Skin epidermis (tissue), 12 donors: ENCODE results near the gene SPHK2.
"Not testable (repeated sequence)": the region's sequence is repeated elsewhere in the genome, so short reads cannot be mapped to it uniquely, and the experiment has no call there.

Source experiments
- H3K27ac ChIP-seq, 21 experiments: fragments of 200-600 bp; sonication (generic) in 11 of 21; one replicate each; pipeline ENCODE4 v1.5.0; 2020; ENCODE audit warnings: mild to moderate bottlenecking in 3 of 21, inconsistent platforms in 2 of 21, moderate library complexity in 2 of 21
- H3K4me3 ChIP-seq, 7 experiments: fragments of 200-600 bp; sonication (generic) in 2 of 7; one replicate each; pipeline ENCODE4 v1.5.0; 2020; ENCODE audit warnings: inconsistent platforms in 2 of 7, mild to moderate bottlenecking in 2 of 7, moderate library complexity in 1 of 7

SPHK2 gene

DNA sequence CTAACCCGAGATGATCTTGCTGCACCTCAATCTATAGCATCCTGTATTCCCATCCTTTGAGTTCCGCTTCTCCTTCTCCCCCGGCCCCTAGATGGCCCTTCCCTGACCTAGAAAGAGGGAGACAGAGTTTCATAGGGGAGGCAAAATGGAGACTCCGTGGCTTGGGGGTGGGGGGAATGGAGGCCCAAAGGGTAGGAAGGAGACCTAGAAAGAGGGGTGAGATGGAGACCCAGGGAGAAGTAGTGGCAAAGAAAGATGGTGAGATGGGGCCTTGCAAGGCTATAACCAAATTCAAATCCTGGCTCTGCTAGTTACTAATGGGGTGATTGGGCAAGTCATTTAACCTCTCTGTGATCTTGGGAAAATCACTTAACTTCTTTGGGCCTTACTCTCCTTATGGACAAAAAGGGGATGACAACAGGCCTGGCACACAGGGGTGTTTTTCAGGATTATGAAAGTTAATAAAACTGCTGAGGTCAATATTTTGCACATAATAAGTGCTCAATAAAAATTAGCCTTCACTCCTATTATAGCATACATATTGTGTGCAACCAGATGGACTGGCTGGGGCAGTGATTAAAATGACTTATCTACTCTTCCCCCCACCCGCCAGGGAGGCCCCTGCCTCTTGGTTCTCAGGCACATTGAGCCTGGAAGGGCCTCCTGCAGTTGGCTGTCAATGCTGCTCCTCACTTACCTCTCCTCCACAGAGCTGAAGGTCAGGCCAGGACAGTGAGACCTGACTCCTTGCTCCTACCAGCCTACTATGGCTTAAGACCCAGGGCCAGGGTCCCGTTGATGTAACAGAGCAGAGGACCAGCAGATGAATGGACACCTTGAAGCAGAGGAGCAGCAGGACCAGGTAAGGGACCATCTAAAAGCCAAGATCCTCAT is 633 bp downstream of the SPHK2 start:
- peak overlapping the region; percentile 62 to 86 (median 71) for H3K4me3 ChIP-seq
- peak overlapping the region; percentile 24 to 96 (median 87) for H3K27ac ChIP-seq

DNA sequence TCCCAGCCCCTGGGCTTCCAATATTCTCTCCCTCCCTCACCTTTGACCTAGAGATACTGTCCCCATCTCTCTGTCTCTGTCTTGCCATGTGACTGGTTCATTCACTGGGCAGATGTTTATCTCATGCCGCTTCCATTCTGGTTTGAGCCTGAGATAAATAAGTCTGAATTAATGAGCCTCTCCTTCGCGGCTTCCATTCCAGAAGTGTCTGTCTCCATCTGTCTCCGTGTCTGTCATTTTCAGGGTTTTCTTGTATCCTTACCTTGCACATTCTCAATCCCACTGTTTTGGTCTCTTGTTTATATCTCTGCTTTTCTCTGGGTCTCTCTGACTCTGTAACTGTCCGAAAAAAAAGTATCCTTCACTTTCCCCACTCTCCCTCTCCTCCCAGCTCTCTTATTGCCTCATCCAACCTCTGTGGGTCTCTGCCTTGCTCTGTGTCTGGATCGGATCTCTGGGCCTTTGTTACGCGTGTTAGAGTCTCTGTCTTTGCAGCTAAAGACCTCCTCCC is 4.3 kb downstream of the SPHK2 start:
- Histone ChIP-seq H3K4me3 (peak overlapping the region in 3 of 7 experiments; percentile 27 to 37 (median 31)), H3K27ac (peak overlapping the region in 17 of 21 experiments; percentile 7 to 77 (median 69))

- H3K4me3 ChIP-seq, result peak overlapping the region in 5 of 7 experiments; percentile 19 to 42 (median 31)
Observed at GRCh38 chr19:48624067-48624594, 4.8 kb downstream of the SPHK2 start.

GRCh38 chr19:48624791-48625723 is 5.8 kb downstream of the SPHK2 start:
- Histone ChIP-seq H3K4me3 (peak overlapping the region in 3 of 7 experiments; percentile 31 to 42 (median 37)), H3K27ac (peak overlapping the region in 11 of 21 experiments; percentile 0 to 83 (median 43))

More at GRCh38 chr19:48624067-48624594, 4.8 kb downstream of the SPHK2 start:
- peak overlapping the region in 19 of 21 experiments; percentile 4 to 83 (median 69) for H3K27ac ChIP-seq

GRCh38 chr19:48625891-48626327 is 6.6 kb downstream of the SPHK2 start:
- H3K4me3 ChIP-seq, result no peak overlapping the region
- peak overlapping the region in 2 of 21 experiments; percentile 24 to 30 for H3K27ac ChIP-seq

DNA sequence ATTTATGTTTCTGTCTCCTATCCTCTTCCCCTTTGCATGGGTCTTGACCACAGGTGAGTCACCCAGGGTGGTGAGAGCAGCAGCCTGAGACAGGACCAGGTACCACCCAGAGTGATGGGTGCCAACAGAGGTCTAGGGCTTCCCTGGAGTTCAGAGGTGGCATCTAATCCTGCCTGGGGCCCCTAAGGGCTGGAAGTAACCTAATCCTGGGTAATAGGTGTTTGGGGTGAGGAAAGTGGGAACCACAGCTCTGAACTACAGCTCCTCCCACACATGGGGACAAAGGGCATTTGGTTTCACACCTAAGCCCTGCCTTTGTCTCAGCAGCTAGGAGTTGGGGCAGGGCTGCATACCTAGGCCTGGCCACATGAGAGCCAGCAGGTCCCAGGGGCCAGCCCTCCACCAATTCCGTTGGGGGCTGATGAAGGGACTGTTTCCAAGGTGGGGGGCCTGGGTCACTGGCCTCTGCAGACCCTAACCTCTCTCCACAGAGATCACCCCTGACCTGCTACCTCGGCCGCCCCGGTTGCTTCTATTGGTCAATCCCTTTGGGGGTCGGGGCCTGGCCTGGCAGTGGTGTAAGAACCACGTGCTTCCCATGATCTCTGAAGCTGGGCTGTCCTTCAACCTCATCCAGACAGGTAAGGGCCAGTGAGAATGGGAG is 8.0 kb downstream of the SPHK2 start:
- Histone ChIP-seq H3K27ac (peak overlapping the region in 3 of 21 experiments; percentile 25 to 42 (median 34)), H3K4me3 (no peak overlapping the region)

GRCh38 chr19:48627865-48628314 is 8.6 kb downstream of the SPHK2 start:
- Histone ChIP-seq H3K27ac (peak overlapping the region in 2 of 21 experiments; percentile 34 to 42), H3K4me3 (no peak overlapping the region)

GRCh38 chr19:48628486-48629296 is 9.4 kb downstream of the SPHK2 start:
- peak overlapping the region in 1 of 21 experiments; percentile 26 for H3K27ac ChIP-seq

DNA sequence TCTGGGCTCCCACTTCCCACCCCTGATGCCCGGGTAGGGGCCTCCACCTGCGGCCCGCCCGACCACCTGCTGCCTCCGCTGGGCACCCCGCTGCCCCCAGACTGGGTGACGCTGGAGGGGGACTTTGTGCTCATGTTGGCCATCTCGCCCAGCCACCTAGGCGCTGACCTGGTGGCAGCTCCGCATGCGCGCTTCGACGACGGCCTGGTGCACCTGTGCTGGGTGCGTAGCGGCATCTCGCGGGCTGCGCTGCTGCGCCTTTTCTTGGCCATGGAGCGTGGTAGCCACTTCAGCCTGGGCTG is 9.9 kb downstream of the SPHK2 start:
- H3K27ac ChIP-seq, result no peak overlapping the region
- H3K4me3 ChIP-seq, result no peak overlapping the region

More at GRCh38 chr19:48628486-48629296, 9.4 kb downstream of the SPHK2 start:
- H3K4me3 ChIP-seq, result no peak overlapping the region

DNA sequence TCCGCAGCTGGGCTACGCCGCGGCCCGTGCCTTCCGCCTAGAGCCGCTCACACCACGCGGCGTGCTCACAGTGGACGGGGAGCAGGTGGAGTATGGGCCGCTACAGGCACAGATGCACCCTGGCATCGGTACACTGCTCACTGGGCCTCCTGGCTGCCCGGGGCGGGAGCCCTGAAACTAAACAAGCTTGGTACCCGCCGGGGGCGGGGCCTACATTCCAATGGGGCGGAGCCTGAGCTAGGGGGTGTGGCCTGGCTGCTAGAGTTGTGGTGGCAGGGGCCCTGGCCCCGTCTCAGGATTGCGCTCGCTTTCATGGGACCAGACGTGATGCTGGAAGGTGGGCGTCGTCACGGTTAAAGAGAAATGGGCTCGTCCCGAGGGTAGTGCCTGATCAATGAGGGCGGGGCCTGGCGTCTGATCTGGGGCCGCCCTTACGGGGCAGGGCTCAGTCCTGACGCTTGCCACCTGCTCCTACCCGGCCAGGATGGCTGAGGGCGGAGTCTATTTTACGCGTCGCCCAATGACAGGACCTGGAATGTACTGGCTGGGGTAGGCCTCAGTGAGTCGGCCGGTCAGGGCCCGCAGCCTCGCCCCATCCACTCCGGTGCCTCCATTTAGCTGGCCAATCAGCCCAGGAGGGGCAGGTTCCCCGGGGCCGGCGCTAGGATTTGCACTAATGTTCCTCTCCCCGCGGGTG is 10.4 kb downstream of the SPHK2 start:
- peak overlapping the region in 5 of 21 experiments; percentile 19 to 51 (median 34) for H3K27ac ChIP-seq
- no peak overlapping the region for H3K4me3 ChIP-seq

- Histone ChIP-seq H3K4me3 (no peak overlapping the region), H3K27ac (peak overlapping the region in 14 of 21 experiments; percentile 0 to 56 (median 38))
Observed at GRCh38 chr19:48630296-48631063, 11.2 kb downstream of the SPHK2 start.

GRCh38 chr19:48631225-48631624 is 11.9 kb downstream of the SPHK2 start:
- peak overlapping the region in 10 of 21 experiments; percentile 0 to 56 (median 36) for H3K27ac ChIP-seq
- H3K4me3 ChIP-seq, result no peak overlapping the region

- H3K27ac ChIP-seq, result peak overlapping the region in 14 of 21 experiments; percentile 16 to 98 (median 94)
Observed at GRCh38 chr19:48632286-48632685, 13.0 kb downstream of the SPHK2 start.

DNA sequence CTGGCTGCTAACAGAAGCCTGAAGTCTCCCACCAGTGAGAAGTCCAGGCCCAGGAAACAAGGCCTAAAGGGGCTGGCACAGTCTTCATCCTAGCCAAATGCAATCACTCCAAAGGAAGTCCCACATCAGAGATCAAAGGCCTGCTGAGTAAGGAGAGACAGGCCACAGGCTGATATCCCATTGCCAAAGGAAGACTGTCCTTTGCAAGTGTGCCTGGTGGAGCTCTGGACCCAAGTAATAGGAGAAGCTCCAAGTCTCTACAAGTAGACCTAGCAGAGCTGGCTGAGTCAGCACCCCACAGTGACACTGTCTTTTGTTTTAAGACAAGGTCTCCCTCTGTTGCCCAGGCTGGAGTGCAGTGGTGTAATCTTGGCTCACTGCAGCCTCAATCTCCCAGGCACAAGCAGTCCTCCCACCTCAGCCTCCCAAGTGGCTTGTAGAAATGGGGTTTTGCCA is 13.4 kb downstream of the SPHK2 start:
- Histone ChIP-seq H3K27ac (peak overlapping the region in 19 of 21 experiments; percentile 16 to 98 (median 95)), H3K4me3 (no peak overlapping the region)

More at GRCh38 chr19:48632286-48632685, 13.0 kb downstream of the SPHK2 start:
- not testable (repeated sequence) for H3K4me3 ChIP-seq

DNA sequence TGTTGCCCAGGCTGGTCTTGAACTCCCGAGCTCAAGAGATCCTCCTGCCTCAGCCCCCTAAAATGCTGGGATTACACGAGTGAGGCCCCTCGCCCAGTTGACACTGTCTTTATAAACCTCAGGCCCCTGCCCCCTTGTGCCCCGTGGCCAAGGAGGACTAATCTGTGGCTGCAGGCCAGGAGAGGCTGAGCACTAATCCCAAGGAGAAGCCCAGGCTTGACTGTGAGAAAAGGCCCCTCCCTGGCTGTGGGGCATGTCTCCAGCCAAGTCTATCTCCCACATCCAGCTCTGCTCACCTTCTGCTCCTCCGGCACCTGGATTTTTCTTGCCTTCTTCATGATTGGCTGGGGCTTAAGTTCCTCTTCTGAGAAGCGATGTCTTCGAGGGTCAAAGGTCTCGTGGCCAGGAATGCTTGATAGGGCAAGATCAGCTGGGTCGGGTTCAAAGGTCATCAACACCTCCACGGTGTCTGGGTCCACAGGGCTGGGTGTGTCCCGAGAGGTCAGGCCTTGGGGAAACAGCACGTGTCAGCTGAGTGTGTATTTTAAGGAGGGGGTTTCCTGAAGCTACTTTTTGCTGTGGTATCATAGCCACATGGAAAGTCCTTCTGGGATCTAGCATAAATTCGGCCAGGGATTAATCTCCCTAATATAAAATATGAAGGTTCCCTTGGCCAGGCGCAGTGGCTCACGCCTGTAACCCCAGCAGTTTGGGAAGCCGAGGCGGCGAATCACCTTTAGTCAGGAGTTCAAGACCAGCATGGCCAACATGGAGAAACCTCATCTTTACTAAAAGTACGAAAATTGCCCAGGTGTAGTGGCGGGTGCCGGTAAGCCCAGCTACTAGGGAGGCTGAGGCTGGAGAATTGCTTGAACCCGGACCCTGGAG is 14.1 kb downstream of the SPHK2 start:
- Histone ChIP-seq H3K27ac (peak overlapping the region in 20 of 21 experiments; percentile 50 to 98 (median 95)), H3K4me3 (peak overlapping the region in 4 of 7 experiments; percentile 54 to 87 (median 70))
